ENCODE results near the gene CNN2. TPM values are rescaled to one million over a fixed set of nuclear protein-coding genes. Genes with fewer than 3 reads are reported as not detected.

CNN2 gene
- 10 to 100 TPM; 60.7 to 88.2 (median 82.2) TPM for total RNA-seq

DNA sequence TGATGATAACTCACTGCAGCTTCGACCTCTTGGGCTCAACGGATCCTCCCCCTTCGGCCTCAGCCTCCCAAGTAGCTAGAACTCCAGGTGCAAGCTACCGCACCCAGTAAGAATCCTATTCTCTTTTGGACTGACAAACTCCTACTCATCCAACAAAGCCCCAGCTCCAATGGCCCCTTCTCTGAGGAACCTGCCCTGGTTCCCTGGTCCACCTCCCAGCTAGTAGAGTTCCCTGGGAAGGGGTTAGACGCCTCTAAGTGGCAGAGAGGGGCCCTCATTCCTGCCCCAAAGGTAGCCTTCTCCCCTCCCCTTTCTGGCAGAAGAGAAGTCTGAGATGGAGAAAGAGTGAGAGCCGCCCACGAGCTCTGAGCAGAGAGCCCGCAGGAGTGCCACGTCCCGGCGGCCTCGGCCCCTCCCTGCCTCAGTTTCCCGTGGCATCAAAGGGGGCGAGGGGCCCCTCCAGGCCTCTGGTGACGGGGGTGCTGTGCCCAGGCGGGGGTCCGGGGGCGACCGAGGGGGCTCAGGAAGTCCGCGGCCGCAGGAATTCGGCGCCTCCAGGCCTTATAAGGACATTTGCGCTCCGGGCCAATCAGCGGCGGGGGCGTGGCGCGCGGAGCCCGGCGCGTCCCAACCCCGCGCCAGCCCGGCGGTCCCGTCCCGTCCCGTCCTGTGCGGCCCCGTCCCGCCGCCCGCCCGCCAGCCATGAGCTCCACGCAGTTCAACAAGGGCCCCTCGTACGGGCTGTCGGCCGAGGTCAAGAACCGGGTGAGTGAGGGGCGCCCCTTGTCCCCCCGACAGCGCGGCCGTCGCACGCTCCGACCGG, at the start of gene CNN2:
Gene CNN2, plus strand, starts transcription at position 649 of the 823 bp plus-strand sequence. Its CDS starts 54 bp downstream, at position 703.
- 11 to 45% methylated on average over 6 to 30 of the region's 63 CpGs for WGBS, 2 donors
- TF ChIP-seq POLR2A (IDR thresholded peaks at IDR 0.05) = peak; percentile 90 to 99
- TF ChIP-seq, protein P1, sequence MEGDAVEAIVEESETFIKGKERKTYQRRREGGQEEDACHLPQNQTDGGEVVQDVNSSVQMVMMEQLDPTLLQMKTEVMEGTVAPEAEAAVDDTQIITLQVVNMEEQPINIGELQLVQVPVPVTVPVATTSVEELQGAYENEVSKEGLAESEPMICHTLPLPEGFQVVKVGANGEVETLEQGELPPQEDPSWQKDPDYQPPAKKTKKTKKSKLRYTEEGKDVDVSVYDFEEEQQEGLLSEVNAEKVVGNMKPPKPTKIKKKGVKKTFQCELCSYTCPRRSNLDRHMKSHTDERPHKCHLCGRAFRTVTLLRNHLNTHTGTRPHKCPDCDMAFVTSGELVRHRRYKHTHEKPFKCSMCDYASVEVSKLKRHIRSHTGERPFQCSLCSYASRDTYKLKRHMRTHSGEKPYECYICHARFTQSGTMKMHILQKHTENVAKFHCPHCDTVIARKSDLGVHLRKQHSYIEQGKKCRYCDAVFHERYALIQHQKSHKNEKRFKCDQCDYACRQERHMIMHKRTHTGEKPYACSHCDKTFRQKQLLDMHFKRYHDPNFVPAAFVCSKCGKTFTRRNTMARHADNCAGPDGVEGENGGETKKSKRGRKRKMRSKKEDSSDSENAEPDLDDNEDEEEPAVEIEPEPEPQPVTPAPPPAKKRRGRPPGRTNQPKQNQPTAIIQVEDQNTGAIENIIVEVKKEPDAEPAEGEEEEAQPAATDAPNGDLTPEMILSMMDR (IDR thresholded peaks at IDR 0.05) = no peak
- intact Hi-C loops (cut with DNase I) = no loop called here
- peak within 1 kb of the TSS; percentile 84 to 91 (median 86) for H3K4me3 ChIP-seq (replicated peaks in 1 of 3)
- H3K36me3 ChIP-seq = no peaks in the 10 kb centered on the region
- H3K4me1 ChIP-seq = peaks cover 28 to 53% of the 10 kb centered on the region in 2 donors
- H3K27me3 ChIP-seq = no peaks in the 10 kb centered on the region
- peak; percentile 86 to 87 for DNase-seq
- no peaks in the 10 kb centered on the region for H3K9me3 ChIP-seq
- peak within 1 kb of the TSS; percentile 88 to 96 (median 92) for H3K27ac ChIP-seq

DNA sequence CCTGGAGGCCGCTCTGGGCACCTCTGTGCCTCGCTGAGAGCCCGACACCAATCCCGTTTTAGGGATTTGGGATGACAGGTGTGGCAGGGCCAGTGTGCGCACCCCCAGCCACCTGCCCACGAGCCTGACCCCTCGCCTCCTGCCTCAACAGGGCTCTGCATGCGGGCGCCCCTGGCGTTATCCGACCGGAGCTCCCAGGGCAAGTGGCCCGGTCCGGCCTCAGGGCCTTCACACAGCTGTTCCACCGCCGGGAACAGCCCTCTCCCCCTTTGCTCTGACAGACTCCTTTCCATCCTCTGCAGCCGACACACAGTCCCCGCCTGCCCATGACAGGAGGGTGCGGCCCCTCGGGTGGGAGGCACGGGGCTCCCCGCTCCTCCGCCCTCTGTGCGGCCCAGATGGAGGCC, 49.3 kb upstream of the CNN2 start:
- H3K4me3 ChIP-seq (replicated peaks in 1 of 3) = no peak overlapping the region
- DNase-seq = no peak
- H3K27me3 ChIP-seq = no peaks in the 10 kb centered on the region
- TF ChIP-seq, protein P1 (IDR thresholded peaks at IDR 0.05) = no peak
- no peak for TF ChIP-seq POLR2A (IDR thresholded peaks at IDR 0.05)
- H3K4me1 ChIP-seq = no peaks in the 10 kb centered on the region
- H3K9me3 ChIP-seq = no peaks in the 10 kb centered on the region
- intact Hi-C loops (cut with DNase I) = no loop called here
- no peak overlapping the region for H3K27ac ChIP-seq
- 88 to 100% methylated on average over 1 to 24 of the region's 24 CpGs for WGBS, 2 donors
- no peaks in the 10 kb centered on the region for H3K36me3 ChIP-seq

DNA sequence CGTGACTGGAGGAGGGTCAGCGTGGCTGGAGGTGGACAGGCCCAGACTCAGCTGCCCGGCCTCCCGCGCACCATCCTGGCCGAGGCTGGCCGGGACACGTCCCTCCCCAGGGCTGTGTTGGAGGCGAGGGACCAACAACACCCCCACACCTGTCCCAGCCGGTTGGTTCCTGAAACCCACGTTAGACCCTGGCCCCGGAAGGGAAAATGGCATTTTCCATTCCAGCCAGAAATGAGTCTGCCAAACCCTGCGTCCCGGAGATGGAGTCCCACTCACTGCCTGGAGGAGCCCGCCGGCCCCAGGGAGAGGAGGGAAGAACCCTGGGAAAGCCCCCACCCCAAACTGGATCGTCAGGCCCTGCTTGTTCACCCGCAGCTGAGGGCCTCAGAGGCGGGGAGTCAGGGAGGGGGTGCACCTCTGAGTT, 47.1 kb upstream of the CNN2 start:
- no peaks in the 10 kb centered on the region for H3K36me3 ChIP-seq
- H3K4me1 ChIP-seq = peaks cover 4 to 13% of the 10 kb centered on the region in 2 donors
- H3K4me3 ChIP-seq (replicated peaks in 1 of 3) = no peak overlapping the region
- H3K27me3 ChIP-seq = no peaks in the 10 kb centered on the region
- H3K27ac ChIP-seq = no peak overlapping the region
- TF ChIP-seq, protein P1 (IDR thresholded peaks at IDR 0.05) = no peak
- no peak for TF ChIP-seq POLR2A (IDR thresholded peaks at IDR 0.05)
- H3K9me3 ChIP-seq = no peaks in the 10 kb centered on the region
- intact Hi-C loops (cut with DNase I) = no loop called here
- WGBS, 2 donors = 42 to 46% methylated on average over 8 to 13 of the region's 19 CpGs
- no peak for DNase-seq

DNA sequence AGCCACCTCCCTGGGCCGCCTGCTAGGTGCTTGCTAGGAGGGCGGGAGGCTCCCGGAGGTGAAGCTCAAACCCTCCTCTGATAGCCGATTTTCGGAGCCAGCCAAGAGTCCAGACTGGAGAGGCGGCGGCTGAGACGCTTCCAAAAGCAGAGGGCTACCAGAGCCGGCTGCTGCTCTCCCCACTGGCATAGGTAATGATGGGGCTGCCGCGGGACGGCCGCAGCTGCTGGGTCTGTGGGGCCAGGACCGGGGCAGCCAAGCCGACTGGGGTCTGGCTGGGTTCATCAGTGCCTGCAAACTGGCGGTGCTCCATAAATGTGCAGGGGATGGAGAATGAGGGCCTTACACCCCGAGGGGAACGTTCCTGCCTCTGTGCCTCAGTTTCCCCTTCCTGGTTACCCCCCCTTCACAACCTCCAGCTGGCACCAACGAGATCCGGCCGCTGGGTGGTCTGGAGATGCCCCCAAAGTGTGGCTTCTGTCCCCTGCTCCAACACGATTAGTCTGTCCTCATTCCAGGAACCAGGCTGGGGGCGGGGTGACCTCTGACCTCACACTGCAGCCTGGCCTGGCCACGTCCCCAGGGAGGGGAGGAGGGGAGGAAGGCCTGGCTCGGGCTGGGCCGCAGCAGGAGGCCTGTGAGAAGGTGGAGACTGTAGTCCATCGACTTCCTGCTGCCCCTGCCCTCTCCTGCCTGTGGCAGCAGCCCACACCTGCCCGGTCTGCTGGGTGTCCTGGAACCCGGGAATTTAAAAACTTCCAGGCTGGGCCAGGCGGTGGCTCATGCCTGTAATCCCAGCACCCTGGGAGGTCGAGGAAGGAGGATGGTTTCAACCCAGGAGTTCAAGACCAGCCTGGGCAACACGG, 46.0 kb upstream of the CNN2 start:
- TF ChIP-seq, protein P1 (IDR thresholded peaks at IDR 0.05) = no peak
- TF ChIP-seq POLR2A (IDR thresholded peaks at IDR 0.05) = no peak
- no peaks in the 10 kb centered on the region for H3K9me3 ChIP-seq
- 51 to 55% methylated on average over 12 to 15 of the region's 32 CpGs for WGBS, 2 donors

More for the DNA sequence above, 46.0 kb upstream of the CNN2 start:
- intact Hi-C loops (cut with DNase I) = loop anchor here (5.0 kb wide), 2 partner anchors 118 to 208 kb away; no protein-coding TSS in a partner anchor
- no peak overlapping the region for H3K4me3 ChIP-seq (replicated peaks in 1 of 3)
- DNase-seq = no peak
- H3K4me1 ChIP-seq = peaks cover 10 to 20% of the 10 kb centered on the region in 2 donors
- H3K27ac ChIP-seq = no peak overlapping the region
- H3K36me3 ChIP-seq = no peaks in the 10 kb centered on the region
- H3K27me3 ChIP-seq = no peaks in the 10 kb centered on the region

All from thyroid gland (tissue), 4 donors.